Activated CD8-positive, alpha-beta memory T cell treated with anti-CD3 and anti-CD28 coated beads, Interleukin-2, amount 10 ng/mL, durations not matched to agents 7 days and 5 days (primary cell): ENCODE measurements around the gene UCK2. TPM values are rescaled to one million over a fixed set of nuclear protein-coding genes. Genes with fewer than 3 reads are reported as not detected.

Source experiments
- ATAC-seq: fragments of 150-1000 bp; cut with Tn5 transposase; one replicate; pipeline ENCODE4 v1.10.0; 2021; ENCODE audit warnings: moderate library complexity
- CTCF ChIA-PET: fragments of 350-600 bp; sonication (Branson Sonifier 250); formaldehyde crosslinking; loops from one replicate; lab custom pipeline; 2021; ENCODE audit warnings: antibody characterized with exemption; lab: Charles Lee
- DNase-seq: peaks from one replicate; pipeline ENCODE4 v3.0.0-alpha.2; 2020
- H3K27ac Mint-ChIP-seq: one replicate; pipeline ENCODE4 v1.8.0; 2021; ENCODE audit warnings: mild to moderate bottlenecking, mixed read lengths
- H3K27me3 Mint-ChIP-seq: one replicate; pipeline ENCODE4 v1.8.0; 2021; ENCODE audit warnings: mixed read lengths
- H3K36me3 Mint-ChIP-seq: one replicate; pipeline ENCODE4 v1.8.0; 2021; ENCODE audit warnings: mild to moderate bottlenecking, mixed read lengths
- H3K4me1 Mint-ChIP-seq: one replicate; pipeline ENCODE4 v1.8.0; 2021; ENCODE audit warnings: mixed read lengths
- H3K4me3 Mint-ChIP-seq: one replicate; pipeline ENCODE4 v1.8.0; 2021; ENCODE audit warnings: mild to moderate bottlenecking, moderate library complexity, mixed read lengths
- H3K9me3 Mint-ChIP-seq: one replicate; pipeline ENCODE4 v1.8.0; 2022; ENCODE audit warnings: low read depth, mixed read lengths
- total RNA-seq, 2 experiments: library from RNA; stranded (reverse); gene quantifications; one replicate each; pipeline ENCODE4 v1.2.3, GENCODE V29; 2021

The UCK2 gene
- total RNA-seq, 2 experiments from 2014 or later: 50.7 to 70.3 TPM

DNA sequence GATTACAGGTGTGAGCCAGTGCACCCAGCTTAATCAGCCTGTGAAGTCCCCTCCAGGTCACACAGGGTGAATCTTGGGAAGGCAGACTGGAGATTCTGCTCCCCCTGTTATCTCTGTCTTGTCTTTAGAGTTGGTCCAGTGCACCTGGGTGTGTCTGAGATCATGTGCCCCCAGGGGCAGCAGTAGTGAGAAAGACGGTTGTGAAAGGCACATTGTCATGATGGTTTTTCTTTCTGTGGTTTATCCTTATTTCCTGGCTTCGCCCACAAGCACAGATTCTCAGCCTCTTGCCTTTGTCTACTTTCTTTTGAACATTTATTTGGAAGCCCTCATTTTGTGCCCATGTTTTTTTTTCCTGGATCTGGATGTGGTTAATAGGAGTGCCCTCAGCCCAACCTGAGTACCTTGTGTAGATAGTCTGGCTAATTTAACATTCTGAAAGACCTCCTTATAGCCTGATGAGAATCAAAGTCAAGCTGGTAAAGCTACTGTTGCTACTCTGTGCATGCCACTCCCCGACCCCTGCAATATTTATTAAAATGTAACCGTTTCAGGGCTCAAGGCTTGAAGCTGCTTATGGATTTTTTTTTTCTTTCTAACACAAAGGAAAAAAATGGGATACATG, 23.7 kb downstream of the UCK2 start:
- DNase-seq (peak; percentile 54), ATAC-seq (peak; percentile 66)
- H3K27ac Mint-ChIP-seq: peak overlapping the region; percentile 54
- no peaks in the 10 kb centered on the region for H3K9me3 Mint-ChIP-seq
- peaks cover 60% of the 10 kb centered on the region for H3K4me1 Mint-ChIP-seq
- H3K36me3 Mint-ChIP-seq: peaks cover 8% of the 10 kb centered on the region
- CTCF ChIA-PET: interaction anchor here (0.5 kb wide), 1 partner anchor 1527 kb away, joined by 4 read pairs; no protein-coding TSS in a partner anchor
- H3K4me3 Mint-ChIP-seq: peak overlapping the region; percentile 23
- no peaks in the 10 kb centered on the region for H3K27me3 Mint-ChIP-seq

DNA sequence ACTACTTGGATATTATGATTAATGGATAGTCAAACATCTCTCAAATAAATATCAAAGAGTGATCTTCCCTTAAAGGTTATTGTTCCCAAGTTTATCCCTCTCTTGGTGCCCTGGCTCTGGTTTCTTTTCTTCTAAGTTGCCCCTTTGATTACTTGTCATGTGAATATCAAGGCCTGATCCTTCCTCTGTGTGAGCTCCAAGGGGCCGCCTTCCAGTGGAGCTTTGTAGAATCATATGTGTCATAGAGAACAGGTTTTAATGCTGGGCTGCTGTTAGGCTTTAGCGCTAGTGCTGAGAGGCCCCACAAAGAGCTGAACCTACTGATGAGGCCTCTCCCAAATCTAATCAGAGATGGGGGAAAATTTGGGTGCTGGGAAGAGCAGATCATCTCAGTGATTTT, 25.5 kb downstream of the UCK2 start:
- no peak overlapping the region for H3K27ac Mint-ChIP-seq

DNA sequence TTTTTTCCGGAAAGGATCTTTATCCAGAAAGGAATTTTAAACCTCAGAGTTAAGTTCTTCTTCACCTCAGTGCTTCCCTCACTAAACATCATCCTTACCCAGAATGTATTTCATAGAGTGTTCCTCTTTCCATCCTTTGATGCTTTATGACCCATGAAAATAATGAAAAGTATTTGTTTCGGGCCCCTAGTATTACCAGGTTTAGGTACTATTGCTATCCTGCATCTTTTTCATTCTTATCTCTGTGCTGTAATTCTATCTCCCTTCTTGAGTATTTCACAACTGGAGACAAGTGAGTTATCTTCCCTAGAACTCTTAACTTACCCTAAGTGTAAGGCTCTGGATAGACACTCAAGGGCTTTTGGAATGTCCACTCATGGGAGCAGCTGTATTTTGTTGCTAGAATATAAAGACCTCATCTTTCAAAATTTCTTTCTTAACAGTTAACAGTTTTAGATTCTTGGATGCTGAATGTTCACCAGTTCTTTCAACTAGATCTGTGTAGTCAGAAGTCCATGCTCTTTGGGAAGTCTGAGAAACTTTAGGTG, 26.2 kb downstream of the UCK2 start:
- Mint-ChIP-seq H3K4me3 (no peak overlapping the region), H3K36me3 (peaks cover 4% of the 10 kb centered on the region), H3K4me1 (peaks cover 69% of the 10 kb centered on the region), H3K9me3 (no peaks in the 10 kb centered on the region), H3K27ac (peak overlapping the region; percentile 50), H3K27me3 (no peaks in the 10 kb centered on the region)
- ATAC-seq: no peak
- DNase-seq: no peak
- CTCF ChIA-PET: no interaction called here

More for the DNA sequence above, 25.5 kb downstream of the UCK2 start:
- no peaks in the 10 kb centered on the region for H3K9me3 Mint-ChIP-seq
- peaks cover 70% of the 10 kb centered on the region for H3K4me1 Mint-ChIP-seq
- DNase-seq (no peak), ATAC-seq (no peak)
- peaks cover 8% of the 10 kb centered on the region for H3K36me3 Mint-ChIP-seq
- no peak overlapping the region for H3K4me3 Mint-ChIP-seq
- CTCF ChIA-PET: no interaction called here
- H3K27me3 Mint-ChIP-seq: no peaks in the 10 kb centered on the region

DNA sequence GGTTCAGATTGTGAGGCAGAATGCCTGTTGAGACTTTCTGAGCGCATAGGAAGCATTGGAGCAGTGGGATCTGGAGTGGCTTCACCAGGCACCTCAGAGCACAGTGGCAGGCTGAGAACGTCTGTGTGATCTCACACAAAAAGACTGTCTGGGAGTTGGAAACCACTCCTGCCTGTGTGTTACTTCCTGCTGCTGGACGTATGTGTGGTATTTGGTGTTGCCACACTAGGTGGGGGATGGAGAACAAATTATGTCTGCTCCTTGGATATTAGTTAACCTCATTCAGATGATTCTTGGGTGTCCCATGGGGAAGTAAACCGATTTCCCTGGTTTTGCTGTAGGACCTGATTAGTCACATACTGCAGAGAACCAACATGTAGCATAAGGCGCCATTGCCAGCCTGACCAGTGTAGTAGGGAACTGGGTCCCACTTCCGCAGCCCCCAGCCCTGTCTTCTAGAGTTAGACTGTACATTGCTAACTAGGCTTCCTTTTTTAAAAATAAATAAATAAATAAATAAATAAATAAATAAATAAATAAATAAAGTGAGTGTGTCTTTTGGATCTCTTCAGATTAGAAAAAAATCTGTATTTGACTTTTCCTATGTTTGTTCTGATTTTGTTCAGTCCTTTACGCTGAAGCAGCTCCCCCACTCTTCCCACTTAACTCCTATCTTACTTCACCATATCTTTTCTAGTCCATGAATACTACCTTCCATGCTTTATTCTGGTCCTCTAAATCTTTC, 26.9 kb downstream of the UCK2 start:
- H3K27ac Mint-ChIP-seq: peak overlapping the region; percentile 50
- peaks cover 2% of the 10 kb centered on the region for H3K36me3 Mint-ChIP-seq
- H3K4me3 Mint-ChIP-seq: no peak overlapping the region
- H3K27me3 Mint-ChIP-seq: no peaks in the 10 kb centered on the region
- ATAC-seq (no peak), DNase-seq (peak; percentile 44)
- CTCF ChIA-PET: no interaction called here
- peaks cover 63% of the 10 kb centered on the region for H3K4me1 Mint-ChIP-seq
- H3K9me3 Mint-ChIP-seq: no peaks in the 10 kb centered on the region

DNA sequence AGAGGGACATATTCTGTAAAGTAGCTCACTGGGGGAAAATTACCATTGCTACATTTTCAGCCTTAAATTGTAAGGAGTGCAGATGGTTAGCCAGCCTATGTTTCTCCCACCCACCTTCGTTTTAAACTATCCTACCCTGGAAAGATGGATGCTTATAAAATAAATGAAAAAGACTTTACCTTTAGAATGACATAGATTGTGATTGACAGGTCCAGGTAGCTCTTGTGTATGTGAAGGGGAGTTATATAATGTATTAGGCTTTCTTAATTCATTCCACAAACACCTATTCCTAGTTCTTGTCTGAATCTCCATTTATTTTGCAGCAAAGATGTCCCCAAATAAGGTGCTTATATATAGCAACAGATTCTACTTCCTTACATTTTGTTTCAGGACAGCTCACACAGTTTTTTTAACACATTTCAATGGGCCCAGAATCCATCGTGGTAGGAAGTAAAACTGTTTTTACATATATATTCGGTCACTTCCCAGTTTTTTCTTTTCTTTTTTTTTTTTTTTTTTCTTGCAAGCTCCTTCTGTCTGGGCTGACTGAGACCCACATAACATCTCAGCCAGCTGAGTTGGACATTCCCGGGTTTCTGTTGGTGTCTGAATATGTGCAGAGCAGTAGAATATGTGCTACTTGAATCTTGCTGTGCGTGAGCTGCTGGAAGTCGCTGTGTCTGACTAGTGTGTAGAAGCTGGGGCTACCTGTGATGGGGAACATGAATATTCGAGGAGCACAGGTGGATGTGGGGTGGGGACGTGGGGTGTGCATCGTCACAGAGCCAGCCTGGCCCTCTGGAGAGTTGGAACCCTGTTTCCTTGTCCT, 27.8 kb downstream of the UCK2 start:
- H3K27ac Mint-ChIP-seq: no peak overlapping the region
- DNase-seq (no peak), ATAC-seq (no peak)
- CTCF ChIA-PET: interaction anchor here (2.0 kb wide), 1 partner anchor 16 kb away, joined by 7 read pairs; no protein-coding TSS in a partner anchor
- peaks cover 2% of the 10 kb centered on the region for H3K36me3 Mint-ChIP-seq
- H3K4me1 Mint-ChIP-seq: peaks cover 63% of the 10 kb centered on the region
- no peaks in the 10 kb centered on the region for H3K27me3 Mint-ChIP-seq
- no peak overlapping the region for H3K4me3 Mint-ChIP-seq
- H3K9me3 Mint-ChIP-seq: no peaks in the 10 kb centered on the region

DNA sequence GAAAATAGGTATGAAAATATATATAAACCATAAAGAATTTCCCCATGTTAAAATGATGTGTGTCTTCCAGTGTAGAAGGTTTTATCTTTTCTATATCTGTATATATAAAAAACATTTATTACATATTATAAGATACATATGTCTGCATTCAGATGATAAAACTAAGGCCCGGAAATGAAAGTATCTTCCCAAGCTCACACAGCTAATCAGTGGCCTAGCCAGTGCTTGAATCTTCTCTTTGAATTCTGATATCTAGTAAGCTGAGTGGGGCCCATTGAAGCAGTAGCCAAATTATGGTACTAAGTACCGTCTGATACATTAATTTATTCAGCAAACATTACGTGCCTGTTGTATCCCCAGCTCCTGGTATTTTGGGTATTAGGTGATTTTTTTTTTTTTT, 28.6 kb downstream of the UCK2 start:
- Mint-ChIP-seq H3K36me3 (peaks cover 2% of the 10 kb centered on the region), H3K27me3 (no peaks in the 10 kb centered on the region), H3K27ac (no peak overlapping the region), H3K9me3 (no peaks in the 10 kb centered on the region), H3K4me3 (no peak overlapping the region), H3K4me1 (peaks cover 60% of the 10 kb centered on the region)
- DNase-seq (no peak), ATAC-seq (no peak)
- CTCF ChIA-PET: interaction anchor here (0.6 to 2.0 kb wide), 2 partner anchors 15 to 370 kb away, joined by 3 to 7 read pairs; no protein-coding TSS in a partner anchor

DNA sequence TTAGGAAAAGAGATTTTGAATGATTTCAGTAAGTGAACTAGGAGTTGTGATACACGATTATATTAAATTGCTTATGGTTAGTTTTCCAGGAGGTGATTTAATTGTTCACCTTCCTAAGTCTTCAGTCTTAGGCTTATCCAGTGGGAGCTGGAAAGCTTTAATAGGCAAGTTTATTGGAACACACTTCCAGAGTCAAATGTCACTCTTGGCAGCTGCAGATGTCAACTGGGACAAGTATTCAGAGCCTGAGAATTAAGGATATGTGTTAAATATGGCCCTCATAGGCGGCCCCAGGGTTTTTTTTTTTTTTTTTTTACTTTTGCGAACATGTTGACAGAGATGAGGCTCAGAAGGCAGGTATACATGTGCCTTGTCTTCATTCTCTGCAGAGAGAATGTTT, 29.2 kb downstream of the UCK2 start:
- H3K9me3 Mint-ChIP-seq: no peaks in the 10 kb centered on the region
- DNase-seq: no peak
- peaks cover 55% of the 10 kb centered on the region for H3K4me1 Mint-ChIP-seq
- H3K4me3 Mint-ChIP-seq: no peak overlapping the region
- peaks cover 2% of the 10 kb centered on the region for H3K36me3 Mint-ChIP-seq
- CTCF ChIA-PET: interaction anchor here (0.6 to 2.0 kb wide), 2 partner anchors 15 to 371 kb away, joined by 3 to 7 read pairs; no protein-coding TSS in a partner anchor
- H3K27ac Mint-ChIP-seq: no peak overlapping the region
- H3K27me3 Mint-ChIP-seq: no peaks in the 10 kb centered on the region
- ATAC-seq: no peak

DNA sequence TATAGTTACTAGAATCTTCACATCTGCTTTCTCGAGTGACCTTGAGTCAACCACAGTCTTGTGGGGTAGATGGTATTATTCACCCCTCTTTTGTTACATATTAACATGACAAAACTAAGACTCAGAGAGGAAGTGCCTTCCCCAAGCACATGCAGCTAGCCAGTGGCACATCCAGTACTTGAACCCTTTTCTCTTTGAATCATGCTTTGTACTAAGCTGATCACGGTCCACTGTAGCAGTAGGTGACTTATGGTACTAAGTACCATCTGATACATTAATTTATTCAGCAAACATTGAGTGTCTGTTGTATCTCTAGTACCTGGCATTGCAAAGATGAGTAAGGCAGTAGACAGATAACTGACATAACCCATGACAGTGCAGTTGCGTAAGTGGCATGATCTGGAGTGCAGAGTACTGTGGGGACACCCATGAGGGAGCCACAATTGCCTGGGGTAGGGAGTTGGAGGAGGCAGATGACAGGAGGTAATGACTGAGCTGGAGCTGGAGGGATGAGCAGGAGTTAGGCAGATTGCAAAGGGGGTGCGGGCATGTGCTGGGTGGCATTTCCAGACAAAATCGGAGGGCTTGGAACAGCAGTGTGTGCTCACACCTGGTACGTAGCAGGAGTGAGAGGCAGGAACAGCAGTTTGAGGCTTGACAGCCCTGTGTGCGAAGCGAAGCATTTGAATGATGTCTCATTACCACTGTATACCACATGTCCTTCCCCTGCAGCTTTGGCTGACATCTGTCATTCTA, 29.8 kb downstream of the UCK2 start:
- Mint-ChIP-seq H3K4me3 (no peak overlapping the region), H3K36me3 (peaks cover 4% of the 10 kb centered on the region), H3K27ac (no peak overlapping the region), H3K4me1 (peaks cover 52% of the 10 kb centered on the region), H3K27me3 (no peaks in the 10 kb centered on the region), H3K9me3 (no peaks in the 10 kb centered on the region)
- no peak for ATAC-seq
- CTCF ChIA-PET: no interaction called here
- DNase-seq: no peak

DNA sequence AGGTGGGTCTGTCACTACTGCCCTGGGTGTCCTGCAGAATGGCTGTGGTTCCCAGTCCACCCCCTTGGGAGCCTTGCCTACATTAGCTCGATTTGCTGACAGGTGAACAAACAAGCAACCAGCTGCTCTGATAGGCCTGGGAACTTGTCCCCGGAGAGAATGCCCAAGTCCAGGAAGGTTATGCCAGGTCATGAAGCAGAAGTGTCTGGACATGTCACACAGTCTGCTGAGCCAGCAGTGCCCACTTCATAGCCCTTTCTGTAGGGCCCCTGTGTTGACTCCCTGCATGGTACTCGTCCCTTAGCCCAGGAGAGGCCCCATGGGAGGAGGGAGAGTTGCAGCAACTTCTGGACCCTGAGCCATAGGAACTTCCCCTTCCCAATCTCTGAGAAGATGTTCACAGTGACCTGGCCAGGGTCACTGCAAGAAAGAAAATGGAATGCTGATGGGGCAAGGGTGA, 31.0 kb downstream of the UCK2 start:
- no peak for ATAC-seq
- Mint-ChIP-seq H3K4me1 (peaks cover 51% of the 10 kb centered on the region), H3K27ac (no peak overlapping the region), H3K4me3 (no peak overlapping the region), H3K36me3 (peaks cover 2% of the 10 kb centered on the region), H3K27me3 (no peaks in the 10 kb centered on the region), H3K9me3 (no peaks in the 10 kb centered on the region)
- CTCF ChIA-PET: no interaction called here
- no peak for DNase-seq

DNA sequence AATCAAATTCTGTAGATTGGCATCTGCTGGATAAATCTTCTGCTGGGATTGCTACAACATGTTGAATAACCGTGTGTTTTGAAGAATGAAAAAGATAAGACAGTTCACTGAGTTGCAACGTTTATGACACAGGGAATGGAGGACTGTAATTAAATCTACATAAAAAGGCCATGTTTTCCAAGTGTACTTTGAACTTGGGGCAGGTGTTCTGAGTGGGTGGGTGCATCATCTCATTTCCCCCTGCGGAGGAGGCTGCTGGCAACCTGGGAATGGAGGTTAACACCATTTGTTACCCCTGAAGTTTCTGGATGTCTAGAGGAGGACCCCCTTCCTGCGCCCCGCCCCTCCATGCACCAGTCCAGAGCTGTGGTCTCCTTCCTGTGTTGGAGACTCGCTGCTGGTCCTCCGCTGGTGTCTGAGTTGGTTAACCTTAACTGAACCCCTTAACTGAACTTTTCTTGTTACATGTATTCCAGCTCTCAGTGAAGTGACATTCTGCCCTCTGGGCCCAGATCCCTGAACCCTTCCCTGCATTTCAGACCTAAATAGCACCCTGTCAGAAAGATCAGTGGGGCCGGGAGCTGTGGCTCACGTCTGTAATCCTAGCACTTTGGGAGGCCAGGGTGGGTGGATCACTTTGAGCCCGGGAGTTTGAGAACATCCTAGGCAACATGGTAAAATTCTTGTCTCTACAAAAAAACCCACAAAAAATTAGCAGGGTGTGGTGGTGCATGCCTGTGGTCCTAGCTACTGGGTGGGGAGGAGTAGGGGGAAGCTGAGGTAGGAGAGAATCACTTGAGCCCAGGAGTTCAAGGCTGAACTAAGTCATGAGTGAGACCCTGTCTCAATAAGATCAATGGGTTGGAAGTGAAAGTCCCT, 31.8 kb downstream of the UCK2 start:
- CTCF ChIA-PET: no interaction called here
- no peak overlapping the region for H3K4me3 Mint-ChIP-seq
- peaks cover 2% of the 10 kb centered on the region for H3K36me3 Mint-ChIP-seq
- no peak overlapping the region for H3K27ac Mint-ChIP-seq
- H3K9me3 Mint-ChIP-seq: no peaks in the 10 kb centered on the region
- H3K27me3 Mint-ChIP-seq: no peaks in the 10 kb centered on the region
- ATAC-seq (no peak), DNase-seq (no peak)
- H3K4me1 Mint-ChIP-seq: peaks cover 43% of the 10 kb centered on the region

DNA sequence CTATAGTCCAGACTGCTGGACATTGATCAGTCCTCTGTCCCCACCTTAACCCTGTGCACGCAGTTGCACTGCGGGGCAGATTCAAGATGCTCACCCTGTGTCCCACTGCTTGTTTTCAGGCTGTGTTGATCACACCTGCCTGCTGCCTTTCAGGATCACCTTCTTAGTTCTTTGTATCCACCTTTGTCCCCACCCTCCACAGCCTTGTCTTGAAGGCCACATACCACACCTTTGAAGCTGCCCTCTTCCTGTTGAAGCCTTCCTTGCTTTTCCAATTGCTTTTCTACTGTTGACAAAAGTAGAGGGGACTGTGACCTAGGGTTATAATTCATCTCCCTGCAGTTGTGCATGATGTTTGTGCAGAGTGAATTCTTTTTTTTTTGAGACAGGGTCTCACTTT, 32.7 kb downstream of the UCK2 start:
- H3K27me3 Mint-ChIP-seq: no peaks in the 10 kb centered on the region

DNA sequence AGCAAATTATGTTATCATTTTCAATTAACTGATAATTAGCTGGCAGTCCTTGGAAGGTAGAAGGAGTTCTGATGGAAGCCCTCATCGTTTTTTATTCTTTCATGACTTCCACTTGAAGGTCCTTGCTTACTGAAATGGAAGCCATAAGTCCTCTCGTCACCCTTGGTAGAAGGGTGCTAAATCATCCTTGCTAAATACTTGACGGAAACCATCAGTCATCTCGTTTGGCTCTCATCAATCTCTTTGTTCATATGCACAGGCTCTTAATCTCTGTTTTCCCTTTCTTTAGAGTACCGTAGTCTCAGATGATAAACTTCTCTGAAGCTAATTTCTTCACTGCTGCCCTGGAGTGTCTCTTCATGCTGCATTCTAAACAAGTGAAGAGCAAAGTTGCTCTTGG, 34.5 kb downstream of the UCK2 start:
- Mint-ChIP-seq H3K36me3 (peaks cover 7% of the 10 kb centered on the region), H3K9me3 (no peaks in the 10 kb centered on the region)
- ATAC-seq: no peak

More for the DNA sequence above, 32.7 kb downstream of the UCK2 start:
- ATAC-seq (no peak), DNase-seq (no peak)
- Mint-ChIP-seq H3K4me1 (peaks cover 41% of the 10 kb centered on the region), H3K9me3 (no peaks in the 10 kb centered on the region), H3K4me3 (no peak overlapping the region), H3K36me3 (peaks cover 4% of the 10 kb centered on the region), H3K27ac (no peak overlapping the region)
- CTCF ChIA-PET: no interaction called here

More for the DNA sequence above, 34.5 kb downstream of the UCK2 start:
- Mint-ChIP-seq H3K4me3 (no peak overlapping the region), H3K27ac (no peak overlapping the region), H3K27me3 (no peaks in the 10 kb centered on the region), H3K4me1 (peaks cover 42% of the 10 kb centered on the region)
- DNase-seq: no peak
- CTCF ChIA-PET: no interaction called here
